Brain microvascular endothelial cell (primary cell): ENCODE data around the gene YPEL5.
"Not testable (repeated sequence)": the region's sequence is repeated elsewhere in the genome, so short reads cannot be mapped to it uniquely, and the experiment has no call there.

ENCODE experiments used
- DNase-seq: peaks from one replicate; pipeline ENCODE4 v3.0.0-alpha.2; 2020
- H3K27ac ChIP-seq: fragments of 250-450 bp; sonication (Bioruptor Pico); 2 replicates; pipeline ENCODE4 v1.5.1; 2020; ENCODE audit warnings: mild to moderate bottlenecking, moderate library complexity
- H3K27me3 ChIP-seq: fragments of 250-450 bp; sonication (Bioruptor Pico); replicated peaks from 2 replicates; pipeline ENCODE4 v1.5.1; 2020; ENCODE audit warnings: mild to moderate bottlenecking
- H3K36me3 ChIP-seq: fragments of 250-450 bp; sonication (Bioruptor Pico); replicated peaks from 2 replicates; pipeline ENCODE4 v1.5.1; 2020; ENCODE audit warnings: mild to moderate bottlenecking
- H3K4me3 ChIP-seq: 2 replicates; pipeline ENCODE4 v1.5.1; 2011; ENCODE audit warnings: low read depth, mild to moderate bottlenecking, control low read depth, low read length, moderate library complexity
- CTCF ChIP-seq: IDR thresholded peaks from 2 replicates; pipeline ENCODE4 v1.5.1; 2011; ENCODE audit warnings: low read depth, mild to moderate bottlenecking, moderate library complexity, low read length, control low read depth, inconsistent platforms; ENCODE audit errors: missing control alignments
- in situ Hi-C: cut with HindIII; loops from 2 replicates; pipeline ENCODE4 v1.10.0; 2017; ENCODE audit warnings: low sequenced_read_pairs, low pct_ligation_motif_present

YPEL5 gene

GRCh38 chr2:30144260-30144659, 2.5 kb upstream of the YPEL5 start:
- Histone ChIP-seq H3K4me3 (no peak overlapping the region), H3K36me3 (no peaks in the 10 kb centered on the region), H3K27me3 (no peaks in the 10 kb centered on the region), H3K27ac (no peak overlapping the region)
- in situ Hi-C loops, result no loop called here
- DNase-seq, result no peak
- no peak for TF ChIP-seq CTCF

GRCh38 chr2:30144951-30145350, 1.9 kb upstream of the YPEL5 start:
- H3K27ac ChIP-seq, H3K27me3 ChIP-seq, DNase-seq, H3K36me3 ChIP-seq, in situ Hi-C loops, H3K4me3 ChIP-seq: not testable (repeated sequence)

- no peaks in the 10 kb centered on the region for H3K27me3 ChIP-seq
- DNase-seq, result no peak
- H3K36me3 ChIP-seq, result no peaks in the 10 kb centered on the region
- no peak for TF ChIP-seq CTCF
- H3K27ac ChIP-seq, result peak overlapping the region; percentile 28
- in situ Hi-C loops, result no loop called here
- peak overlapping the region; percentile 61 for H3K4me3 ChIP-seq
Observed at GRCh38 chr2:30145826-30146336, 926 bp upstream of the YPEL5 start.

- no peak for DNase-seq
- no peaks in the 10 kb centered on the region for H3K36me3 ChIP-seq
- peak overlapping the region; percentile 84 for H3K4me3 ChIP-seq
- H3K27ac ChIP-seq, result peak overlapping the region; percentile 96
- in situ Hi-C loops, result no loop called here
- no peaks in the 10 kb centered on the region for H3K27me3 ChIP-seq
- no peak for TF ChIP-seq CTCF
Observed at GRCh38 chr2:30147196-30147714, 448 bp downstream of the YPEL5 start.

GRCh38 chr2:30147715-30148610, 1.2 kb downstream of the YPEL5 start:
- Histone ChIP-seq H3K27me3 (no peaks in the 10 kb centered on the region), H3K27ac (peak overlapping the region; percentile 96), H3K4me3 (peak overlapping the region; percentile 84), H3K36me3 (no peaks in the 10 kb centered on the region)
- peak; percentile 46 for DNase-seq
- TF ChIP-seq CTCF, result peak; percentile 36
- in situ Hi-C loops, result no loop called here

- no peak overlapping the region for H3K4me3 ChIP-seq
- H3K27ac ChIP-seq, result no peak overlapping the region
- H3K36me3 ChIP-seq, result no peaks in the 10 kb centered on the region
- no peak for DNase-seq
- no peak for TF ChIP-seq CTCF
- in situ Hi-C loops, result no loop called here
- no peaks in the 10 kb centered on the region for H3K27me3 ChIP-seq
Observed at GRCh38 chr2:30148850-30149249, 2.0 kb downstream of the YPEL5 start.
